Astrocyte (in vitro differentiated cells and primary cell): Measurements from ENCODE around the gene MVD.

Experiments
- EZH2 ChIP-seq: IDR thresholded peaks from 2 replicates; pipeline ENCODE4 v1.6.1; 2012; ENCODE audit warnings: mild to moderate bottlenecking, low read length, inconsistent platforms; ENCODE audit not compliant: insufficient read depth
- TF ChIP-seq, protein P1 (sequence below): IDR thresholded peaks from 2 replicates; pipeline ENCODE4 v1.5.1; 2011; ENCODE audit warnings: low read depth, mild to moderate bottlenecking, inconsistent platforms, low read length, moderate library complexity; ENCODE audit not compliant: insufficient read depth

DNA sequence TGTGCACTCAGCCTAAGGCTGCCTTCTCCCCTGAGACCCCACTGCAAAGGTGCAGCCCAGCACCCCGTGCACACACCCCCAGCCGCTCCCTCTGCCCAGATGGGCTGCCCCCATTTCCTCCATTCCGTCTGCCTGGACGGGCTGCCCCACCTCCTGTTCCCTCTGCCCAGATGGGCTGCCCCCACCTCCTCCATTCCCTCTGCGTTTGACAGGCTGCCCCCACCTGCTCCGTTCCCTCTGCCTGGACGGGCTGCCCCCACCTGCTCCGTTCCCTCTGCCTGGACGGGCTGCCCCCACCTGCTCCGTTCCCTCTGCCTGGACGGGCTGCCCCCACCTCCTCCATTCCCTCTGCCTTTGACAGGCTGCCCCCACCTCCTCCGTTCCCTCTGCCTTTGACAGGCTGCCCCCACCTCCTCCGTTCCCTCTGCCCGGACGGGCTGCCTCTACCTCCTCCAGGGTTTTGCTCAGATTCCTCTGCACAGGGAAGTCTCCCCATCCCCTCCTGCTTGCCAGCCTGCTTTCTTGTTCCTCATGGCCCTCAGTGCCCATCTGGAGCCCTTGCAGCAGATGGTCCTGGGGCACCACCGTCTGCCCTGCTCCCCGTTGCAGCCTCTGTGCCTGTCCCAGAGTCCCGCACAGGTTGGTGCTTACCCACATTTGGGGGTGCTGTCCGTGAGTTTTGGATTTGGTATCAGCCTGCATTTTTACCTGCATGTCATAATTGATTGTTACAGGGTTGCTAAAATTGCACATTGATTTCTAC, 47.9 kb downstream of the MVD start:
- TF ChIP-seq, protein P1, sequence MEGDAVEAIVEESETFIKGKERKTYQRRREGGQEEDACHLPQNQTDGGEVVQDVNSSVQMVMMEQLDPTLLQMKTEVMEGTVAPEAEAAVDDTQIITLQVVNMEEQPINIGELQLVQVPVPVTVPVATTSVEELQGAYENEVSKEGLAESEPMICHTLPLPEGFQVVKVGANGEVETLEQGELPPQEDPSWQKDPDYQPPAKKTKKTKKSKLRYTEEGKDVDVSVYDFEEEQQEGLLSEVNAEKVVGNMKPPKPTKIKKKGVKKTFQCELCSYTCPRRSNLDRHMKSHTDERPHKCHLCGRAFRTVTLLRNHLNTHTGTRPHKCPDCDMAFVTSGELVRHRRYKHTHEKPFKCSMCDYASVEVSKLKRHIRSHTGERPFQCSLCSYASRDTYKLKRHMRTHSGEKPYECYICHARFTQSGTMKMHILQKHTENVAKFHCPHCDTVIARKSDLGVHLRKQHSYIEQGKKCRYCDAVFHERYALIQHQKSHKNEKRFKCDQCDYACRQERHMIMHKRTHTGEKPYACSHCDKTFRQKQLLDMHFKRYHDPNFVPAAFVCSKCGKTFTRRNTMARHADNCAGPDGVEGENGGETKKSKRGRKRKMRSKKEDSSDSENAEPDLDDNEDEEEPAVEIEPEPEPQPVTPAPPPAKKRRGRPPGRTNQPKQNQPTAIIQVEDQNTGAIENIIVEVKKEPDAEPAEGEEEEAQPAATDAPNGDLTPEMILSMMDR: no peak
- no peak for TF ChIP-seq EZH2
